Measurements from ENCODE around the gene KRTAP13-2. TPM values are rescaled to one million over a fixed set of nuclear protein-coding genes. Genes with fewer than 3 reads are reported as not detected.

The KRTAP13-2 gene
- total RNA-seq, 1 donor from 2014 or later, result not detected

DNA sequence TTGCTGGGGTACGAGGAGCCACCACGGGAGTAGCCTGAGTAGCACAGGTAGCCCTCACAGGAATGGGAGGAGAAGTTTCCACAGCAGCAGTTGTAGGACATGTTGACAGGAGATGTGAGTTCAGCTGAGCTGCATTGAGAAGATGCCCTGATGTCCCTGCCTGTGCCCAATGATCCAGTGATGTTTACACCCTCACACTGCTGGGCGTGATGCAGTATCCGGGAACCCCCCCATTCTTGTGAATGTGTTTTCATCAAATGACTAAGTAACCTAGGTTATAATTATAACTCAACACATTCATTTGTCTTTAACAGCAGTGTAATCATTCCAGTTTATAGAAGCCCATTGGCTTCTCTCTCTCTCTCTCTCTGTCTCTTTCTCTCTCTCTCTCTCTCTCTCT lies 23.6 kb downstream of the KRTAP13-2 start, which contains the start of gene KRTAP23-1:
Gene KRTAP23-1 (minus strand): TSS at position 101 of the 400 bp plus-strand sequence. CDS start 0 bp downstream, at position 101.
- TF ChIP-seq CTCF (conservative IDR thresholded peaks at IDR 0.05), result no peak
- no peaks in the 10 kb centered on the region for H3K27me3 Mint-ChIP-seq (ENCODE audit: low read depth)
- no peaks in the 10 kb centered on the region for H3K36me3 Mint-ChIP-seq (ENCODE audit: low read depth)
- DNase-seq (ENCODE audit: low read depth, low spot score), result no peak
- no peak within 1 kb of the TSS for H3K4me3 Mint-ChIP-seq
- peaks cover 4% of the 10 kb centered on the region for H3K4me1 Mint-ChIP-seq
- H3K27ac Mint-ChIP-seq (ENCODE audit: unreplicated experiment), result no peak within 1 kb of the TSS
- H3K9me3 Mint-ChIP-seq, result peaks cover 6% of the 10 kb centered on the region

- no peak for DNase-seq (ENCODE audit: low read depth, low spot score)
- peaks cover 6% of the 10 kb centered on the region for H3K9me3 Mint-ChIP-seq
- H3K4me1 Mint-ChIP-seq, result peaks cover 2% of the 10 kb centered on the region
- H3K36me3 Mint-ChIP-seq (ENCODE audit: low read depth), result no peaks in the 10 kb centered on the region
- TF ChIP-seq CTCF (conservative IDR thresholded peaks at IDR 0.05), result no peak
- H3K27ac Mint-ChIP-seq (ENCODE audit: unreplicated experiment), result no peak overlapping the region
- H3K4me3 Mint-ChIP-seq, result no peak overlapping the region
- no peaks in the 10 kb centered on the region for H3K27me3 Mint-ChIP-seq (ENCODE audit: low read depth)
These were observed 27.1 kb downstream of the KRTAP13-2 start for GRCh38 chr21:30345014-30345413.

GRCh38 chr21:30340714-30341573 lies 31.1 kb downstream of the KRTAP13-2 start:
- DNase-seq (ENCODE audit: low read depth, low spot score), result peak; percentile 61
- Mint-ChIP-seq H3K4me1 (no peaks in the 10 kb centered on the region), H3K36me3 (ENCODE audit: low read depth) (no peaks in the 10 kb centered on the region), H3K9me3 (peaks cover 6% of the 10 kb centered on the region), H3K4me3 (no peak overlapping the region), H3K27me3 (ENCODE audit: low read depth) (no peaks in the 10 kb centered on the region), H3K27ac (ENCODE audit: unreplicated experiment) (no peak overlapping the region)
- peak; percentile 92 for TF ChIP-seq CTCF (conservative IDR thresholded peaks at IDR 0.05)

DNA sequence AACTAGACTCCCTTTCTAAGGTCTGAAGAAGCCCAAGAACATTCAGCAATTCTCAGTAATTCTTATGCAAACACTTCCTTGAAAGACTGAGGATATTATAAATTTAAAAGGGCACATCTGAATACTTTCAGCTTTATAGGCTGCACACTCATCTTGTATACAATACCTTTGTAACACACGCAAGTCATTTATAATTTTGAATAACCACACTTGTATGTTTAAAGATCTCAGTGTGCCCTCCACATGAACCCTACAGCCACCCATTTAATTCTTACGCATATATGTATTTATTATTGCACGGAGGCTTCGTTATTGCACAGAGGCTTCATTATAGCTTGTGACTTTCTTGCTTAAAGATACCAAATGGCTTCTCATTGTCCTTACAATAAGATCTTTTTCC lies 33.4 kb downstream of the KRTAP13-2 start:
- no peak overlapping the region for H3K4me3 Mint-ChIP-seq
- no peaks in the 10 kb centered on the region for H3K27me3 Mint-ChIP-seq (ENCODE audit: low read depth)
- no peak for DNase-seq (ENCODE audit: low read depth, low spot score)
- no peaks in the 10 kb centered on the region for H3K9me3 Mint-ChIP-seq
- H3K4me1 Mint-ChIP-seq, result no peaks in the 10 kb centered on the region
- no peak overlapping the region for H3K27ac Mint-ChIP-seq (ENCODE audit: unreplicated experiment)
- no peak for TF ChIP-seq CTCF (conservative IDR thresholded peaks at IDR 0.05)
- no peaks in the 10 kb centered on the region for H3K36me3 Mint-ChIP-seq (ENCODE audit: low read depth)

DNA sequence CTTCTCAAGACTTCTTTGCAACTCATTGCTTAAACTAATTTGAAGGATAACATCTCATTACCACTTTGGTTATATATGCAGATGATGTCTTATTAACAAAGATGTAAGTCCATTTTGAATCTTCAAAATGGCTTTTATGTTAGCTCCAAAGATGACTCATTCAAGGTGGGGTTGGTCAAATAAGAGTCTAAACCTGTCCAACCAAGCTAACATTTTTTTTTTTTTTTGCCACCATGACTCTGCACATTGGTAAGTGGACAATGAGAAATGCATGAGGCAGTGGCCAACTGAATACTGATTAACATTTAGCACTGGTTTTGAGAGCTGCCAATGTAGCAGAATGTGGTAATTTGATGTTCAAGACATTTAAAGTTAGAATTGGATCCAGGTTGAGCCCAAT lies 34.3 kb downstream of the KRTAP13-2 start:
- no peaks in the 10 kb centered on the region for H3K9me3 Mint-ChIP-seq
- H3K27me3 Mint-ChIP-seq (ENCODE audit: low read depth), result no peaks in the 10 kb centered on the region
- H3K4me3 Mint-ChIP-seq, result no peak overlapping the region
- H3K27ac Mint-ChIP-seq (ENCODE audit: unreplicated experiment), result no peak overlapping the region
- no peaks in the 10 kb centered on the region for H3K36me3 Mint-ChIP-seq (ENCODE audit: low read depth)
- no peak for DNase-seq (ENCODE audit: low read depth, low spot score)
- no peaks in the 10 kb centered on the region for H3K4me1 Mint-ChIP-seq
- TF ChIP-seq CTCF (conservative IDR thresholded peaks at IDR 0.05), result no peak
